OCI-M2 (cell line): ENCODE data around the gene TMEM225B.
"Not testable (repeated sequence)": the region's sequence is repeated elsewhere in the genome, so short reads cannot be mapped to it uniquely, and the experiment has no call there.

Source experiments
- DNase-seq: peaks from one replicate; lab custom pipeline; 2025; ENCODE audit not compliant: unreplicated experiment; lab: John Stamatoyannopoulos, UW

The TMEM225B gene

DNA sequence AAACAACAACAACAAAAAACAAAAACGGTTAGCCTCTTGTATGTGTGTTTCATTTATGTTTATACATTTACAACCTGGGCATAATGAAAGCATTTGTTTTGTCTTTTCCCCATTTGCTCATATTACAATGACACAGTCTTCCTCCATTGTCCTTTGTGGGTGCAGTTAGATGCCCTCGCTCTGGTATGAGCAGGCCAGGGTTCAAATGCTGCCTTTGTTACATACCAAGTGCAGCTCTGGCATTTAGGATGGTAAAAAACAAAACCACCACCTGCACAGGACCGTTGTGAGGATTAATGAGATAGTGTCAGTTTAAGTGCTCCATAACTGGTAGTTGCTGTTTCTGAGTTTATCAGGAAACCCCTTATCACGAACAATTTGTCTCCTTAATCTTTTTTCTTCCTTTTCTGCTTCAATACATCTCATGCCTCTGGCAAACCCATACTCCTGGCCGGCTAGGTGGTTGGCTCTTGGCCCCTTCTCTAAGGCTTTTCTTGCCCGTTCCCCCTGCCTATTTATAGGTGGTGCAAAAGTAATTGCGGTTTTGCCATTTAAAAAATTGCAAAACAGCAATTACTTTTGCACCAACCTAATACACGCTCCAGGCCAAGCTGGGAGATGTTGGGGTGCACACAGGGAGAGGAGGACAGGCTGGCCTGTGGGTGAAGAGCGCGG lies 18.6 kb upstream of the TMEM225B start:
- DNase-seq, result no peak

DNA sequence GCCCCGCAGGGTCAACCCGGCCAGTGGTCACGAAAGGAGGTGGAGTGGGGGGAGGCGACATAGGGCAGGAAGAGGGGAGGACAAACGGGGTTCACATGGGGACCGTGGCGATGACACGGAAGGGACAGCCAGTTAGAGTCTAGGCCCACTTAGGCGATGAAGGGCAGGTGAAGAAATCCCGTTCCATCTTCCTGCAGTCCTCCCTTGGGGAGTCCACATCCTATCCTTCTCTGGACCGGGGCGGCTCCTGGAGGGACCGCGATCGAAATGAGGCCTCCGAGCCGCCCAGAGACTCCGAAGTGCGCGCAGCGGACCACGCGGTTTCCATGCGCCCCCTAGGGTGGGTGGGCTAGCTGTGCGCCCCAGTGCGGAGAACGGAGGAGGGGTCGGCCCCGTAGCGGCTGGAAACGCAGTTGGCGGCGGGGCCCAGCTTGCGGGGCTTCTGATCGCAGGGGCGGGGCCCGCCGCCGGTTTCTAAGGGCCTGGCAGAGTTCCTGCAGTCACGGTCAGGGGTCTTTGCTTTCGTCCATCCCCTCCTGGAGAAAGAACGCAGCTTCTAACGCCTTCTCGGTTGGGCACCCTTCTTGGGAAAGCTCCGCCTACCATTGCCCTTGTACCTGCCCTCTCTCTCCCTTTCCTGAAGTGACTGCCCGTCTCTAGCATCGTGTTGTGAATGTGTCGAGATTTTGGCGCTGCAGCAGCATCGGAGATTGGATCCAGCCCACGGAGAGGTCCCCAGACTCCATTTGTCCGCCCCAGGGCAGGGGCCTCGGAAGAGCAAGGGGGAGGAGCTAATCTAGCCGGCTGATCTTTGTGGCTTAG lies 17.9 kb upstream of the TMEM225B start:
- DNase-seq, result no peak

DNA sequence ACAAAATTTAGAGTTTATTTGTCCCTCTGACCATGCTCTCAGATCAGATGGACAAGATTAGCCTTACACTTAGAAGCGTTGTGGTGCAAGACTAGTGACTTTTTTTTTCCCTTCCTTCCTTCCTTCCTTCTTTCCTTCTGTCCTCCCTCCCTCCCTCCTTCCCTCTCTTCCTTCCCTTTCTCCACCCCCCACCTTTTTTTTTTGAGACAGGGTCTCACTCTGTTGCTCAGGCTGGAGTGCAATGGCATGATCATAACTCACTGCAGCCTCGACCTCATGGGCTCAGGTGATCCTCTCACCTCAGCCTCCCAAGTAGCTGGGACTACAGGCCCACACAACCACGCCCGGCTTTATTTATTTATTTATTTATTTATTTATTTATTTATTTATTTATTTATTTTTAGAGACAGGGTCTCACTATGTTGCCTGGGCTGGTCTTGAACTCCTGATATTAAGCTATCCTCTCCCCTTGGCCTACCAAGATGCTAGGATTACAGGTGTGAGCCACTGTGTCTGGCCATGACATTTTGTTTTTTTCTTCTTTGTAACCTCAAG lies 17.2 kb upstream of the TMEM225B start:
- not testable (repeated sequence) for DNase-seq

DNA sequence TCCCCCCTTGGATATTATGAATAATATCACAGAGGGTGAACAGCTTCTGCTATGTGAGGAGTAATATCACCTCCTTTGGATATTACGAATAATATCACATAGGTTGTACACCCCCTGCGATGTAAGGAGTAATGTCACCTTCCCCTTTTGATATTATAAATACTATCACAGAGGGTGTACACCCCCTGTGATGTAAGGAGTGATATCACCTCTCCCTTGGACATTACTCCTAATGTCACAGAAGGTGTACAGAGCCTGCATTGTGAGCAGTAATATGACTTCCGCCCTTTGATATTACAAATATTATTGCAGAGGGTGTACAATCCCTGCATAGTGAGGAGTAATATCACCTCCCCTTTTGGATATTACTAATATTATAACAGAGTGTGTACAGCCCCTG lies 9.2 kb upstream of the TMEM225B start:
- no peak for DNase-seq

DNA sequence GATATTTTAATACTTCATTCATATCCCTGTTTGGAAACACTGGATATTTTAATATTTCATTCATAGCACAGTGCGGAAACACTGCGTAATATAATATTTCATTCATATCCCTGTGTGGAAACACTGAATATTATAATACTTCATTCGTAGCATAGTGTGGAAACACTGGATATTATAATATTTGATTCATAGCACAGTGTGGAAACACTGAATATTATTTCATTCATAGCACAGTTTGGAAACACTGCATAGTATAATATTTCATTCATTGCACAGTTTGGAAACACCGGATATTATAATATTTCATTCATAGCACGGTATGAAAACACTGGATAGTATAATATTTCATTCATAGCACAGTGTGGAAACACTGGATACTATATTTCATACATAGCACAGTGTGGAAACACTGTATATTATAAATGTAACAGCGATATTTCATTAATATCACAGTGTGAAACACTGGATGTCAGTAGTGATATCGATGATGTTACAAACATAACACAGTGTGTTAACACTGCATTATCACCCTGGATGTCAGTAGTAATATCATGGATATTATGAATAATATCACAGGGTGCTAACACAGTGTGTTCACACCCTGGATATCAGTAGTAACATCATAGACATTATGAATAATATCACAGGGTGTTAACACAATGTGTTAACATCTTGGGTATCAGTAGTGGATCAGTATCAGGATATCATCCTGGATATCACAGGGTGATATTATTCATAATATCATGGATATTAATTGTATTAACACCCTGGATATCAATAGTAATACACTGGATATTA lies 2.9 kb upstream of the TMEM225B start:
- no peak for DNase-seq

DNA sequence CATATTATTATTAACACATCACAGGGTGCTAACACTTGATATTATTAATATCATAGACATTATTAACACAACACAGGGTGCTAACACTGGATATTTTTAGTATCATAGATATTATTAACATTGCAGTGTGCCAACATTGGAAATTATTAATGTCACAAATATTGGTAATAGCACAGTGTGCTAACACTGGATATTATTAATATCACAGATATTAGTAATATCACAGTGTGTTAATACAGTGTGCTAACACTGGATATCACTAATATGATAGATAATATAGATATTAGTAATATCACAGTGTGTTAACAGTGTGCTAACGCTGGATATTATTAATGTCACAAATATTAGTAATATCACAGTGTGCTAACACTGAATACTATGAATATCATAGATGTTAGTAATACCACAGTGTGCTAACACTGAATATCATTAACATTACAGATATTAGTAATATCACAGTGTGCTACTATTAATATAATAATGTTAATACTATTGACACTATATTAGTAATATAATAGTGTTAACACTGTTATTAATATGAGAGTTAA lies 1.6 kb upstream of the TMEM225B start:
- no peak for DNase-seq

DNA sequence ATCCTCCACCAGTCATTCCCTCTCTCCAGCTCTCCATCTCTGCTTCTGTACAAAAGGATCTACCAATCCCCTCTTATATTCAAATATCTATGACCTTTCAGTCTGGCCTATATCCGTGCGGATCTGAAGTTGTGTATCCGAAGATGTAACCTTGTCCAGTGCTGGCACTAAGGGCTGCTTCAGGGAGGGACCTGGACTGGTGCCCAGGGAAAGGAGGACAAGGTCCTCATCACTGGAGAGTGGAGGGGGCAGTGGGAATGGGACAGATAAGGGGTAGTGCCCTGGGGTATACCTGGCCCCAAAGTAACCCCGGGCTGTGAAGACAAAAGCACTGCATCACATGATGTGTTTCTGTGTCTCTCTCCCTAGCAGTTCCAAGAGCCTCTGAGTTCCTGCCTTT lies 1.8 kb downstream of the TMEM225B start:
- no peak for DNase-seq

DNA sequence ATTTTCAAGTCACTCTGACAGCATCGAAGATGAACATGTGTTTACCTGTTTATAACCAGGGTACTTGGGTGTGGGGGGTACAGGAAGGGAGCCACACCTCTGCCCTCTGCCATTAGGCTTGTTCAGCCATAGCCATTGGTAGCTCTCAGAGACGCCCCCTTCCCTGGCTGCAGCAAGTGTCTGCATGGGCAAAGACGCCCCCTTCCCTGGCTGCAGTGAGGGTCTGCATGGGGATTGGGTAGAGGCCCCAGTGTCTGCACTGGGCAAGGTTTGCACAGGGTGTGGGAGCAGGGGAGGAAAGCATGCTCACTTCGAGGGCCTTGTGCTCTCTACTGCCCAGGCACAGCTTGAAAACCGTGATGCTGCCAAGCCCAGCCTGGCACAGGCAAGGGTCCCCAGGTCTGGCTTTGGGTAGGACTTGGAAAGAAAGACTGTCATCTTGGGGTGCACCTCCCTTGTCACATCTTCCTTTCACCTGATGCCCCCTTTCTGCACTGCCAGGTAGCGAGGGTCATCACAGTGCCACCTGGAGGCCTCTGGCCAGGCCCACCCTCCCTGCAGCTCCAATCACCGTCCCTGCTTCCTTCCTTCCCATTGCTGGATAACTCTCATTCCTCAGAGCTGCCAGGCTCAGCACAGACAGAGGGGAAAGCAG lies 3.7 kb downstream of the TMEM225B start:
- no peak for DNase-seq

DNA sequence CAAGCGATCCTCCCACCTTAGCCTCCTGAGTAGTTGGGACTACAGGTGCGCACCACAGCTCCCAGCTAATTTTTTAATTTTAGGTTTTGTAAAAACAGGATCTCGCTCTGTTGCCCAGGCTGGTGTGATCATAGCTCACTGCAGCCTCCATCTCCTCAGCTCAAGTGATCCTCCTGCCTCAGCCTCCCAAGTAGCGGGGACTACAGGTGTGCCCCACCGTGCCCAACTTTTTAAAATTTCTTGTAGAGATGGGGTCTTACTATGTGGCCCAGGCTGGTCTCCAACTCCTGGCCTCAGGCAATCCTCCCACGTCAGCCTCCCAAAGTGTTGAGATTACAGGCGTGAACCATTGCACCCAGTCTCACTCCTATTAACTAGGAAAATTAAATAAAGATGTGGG lies 7.5 kb downstream of the TMEM225B start:
- no peak for DNase-seq

DNA sequence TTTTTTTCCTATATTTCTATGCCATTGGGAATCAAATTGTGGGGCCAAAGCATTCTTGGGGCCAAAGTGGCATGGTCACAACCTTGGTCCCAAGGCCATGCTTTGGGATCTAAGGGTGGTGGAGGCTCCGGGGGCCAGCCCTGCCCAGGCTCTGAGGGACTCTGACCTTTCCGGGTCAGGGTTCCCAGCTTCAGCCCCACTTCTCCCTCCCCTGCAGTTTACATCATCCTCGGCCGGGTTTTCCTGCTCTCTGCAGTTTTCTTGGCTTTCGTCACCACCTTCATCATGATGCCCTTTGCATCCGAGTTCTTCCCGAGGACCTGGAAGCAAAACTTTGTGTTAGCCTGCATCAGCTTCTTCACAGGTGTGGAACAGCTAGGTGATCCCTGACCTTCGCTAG lies 8.5 kb downstream of the TMEM225B start:
- DNase-seq, result no peak

DNA sequence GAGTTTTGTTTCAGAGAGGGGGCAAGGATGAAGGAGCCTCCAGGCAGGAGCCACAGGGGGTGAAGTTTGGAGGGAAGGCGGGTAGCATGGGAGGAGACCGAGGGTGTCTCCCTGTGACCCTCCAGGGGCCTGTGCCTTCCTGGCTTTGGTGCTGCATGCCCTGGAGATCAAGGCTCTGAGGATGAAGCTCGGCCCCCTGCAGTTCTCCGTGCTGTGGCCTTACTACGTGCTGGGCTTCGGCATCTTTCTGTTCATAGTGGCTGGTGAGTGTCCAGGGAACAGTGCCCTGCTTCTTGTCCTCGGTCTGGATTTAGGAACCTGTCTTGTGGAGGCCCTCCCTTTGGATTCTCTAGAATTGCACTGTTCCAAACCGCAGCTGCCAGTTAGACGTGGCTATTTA lies 9.5 kb downstream of the TMEM225B start:
- no peak for DNase-seq

DNA sequence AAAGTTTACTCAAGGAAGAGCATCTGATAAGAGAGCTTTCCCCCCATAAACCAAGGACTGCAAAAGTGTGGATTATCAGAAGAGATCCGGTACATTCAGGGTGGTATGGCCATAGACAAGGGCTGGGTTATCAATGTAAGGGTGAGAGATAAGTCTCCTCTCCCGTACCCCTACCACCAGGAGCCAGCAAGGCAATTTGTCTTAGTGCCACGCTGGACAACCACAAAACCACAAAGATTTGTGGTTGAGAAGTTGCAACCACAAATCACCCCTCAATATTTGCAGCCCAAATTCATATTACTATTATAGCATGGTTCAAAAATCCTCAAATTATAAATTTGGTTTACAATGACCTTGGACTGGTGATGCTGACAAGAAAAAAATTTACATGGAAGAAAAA lies 16.4 kb downstream of the TMEM225B start:
- DNase-seq, result no peak

DNA sequence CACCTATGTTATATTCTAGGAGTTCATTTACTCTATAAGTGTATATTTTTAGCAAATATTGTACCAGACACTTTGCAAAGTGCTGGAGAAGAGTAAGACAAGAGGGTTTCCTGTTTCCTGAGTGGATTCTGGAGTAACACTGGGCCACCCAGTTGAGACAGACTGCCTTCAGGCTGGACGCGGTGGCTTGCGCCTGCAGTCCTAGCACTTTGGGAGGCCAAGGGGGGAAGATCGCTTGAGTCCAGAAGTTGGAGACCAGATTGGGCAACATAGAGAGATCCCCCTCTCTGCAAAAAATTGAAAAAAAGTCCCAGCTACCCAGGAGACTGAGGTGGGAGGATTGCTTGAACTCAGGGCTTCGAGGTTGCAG lies 17.9 kb downstream of the TMEM225B start:
- DNase-seq, result no peak

DNA sequence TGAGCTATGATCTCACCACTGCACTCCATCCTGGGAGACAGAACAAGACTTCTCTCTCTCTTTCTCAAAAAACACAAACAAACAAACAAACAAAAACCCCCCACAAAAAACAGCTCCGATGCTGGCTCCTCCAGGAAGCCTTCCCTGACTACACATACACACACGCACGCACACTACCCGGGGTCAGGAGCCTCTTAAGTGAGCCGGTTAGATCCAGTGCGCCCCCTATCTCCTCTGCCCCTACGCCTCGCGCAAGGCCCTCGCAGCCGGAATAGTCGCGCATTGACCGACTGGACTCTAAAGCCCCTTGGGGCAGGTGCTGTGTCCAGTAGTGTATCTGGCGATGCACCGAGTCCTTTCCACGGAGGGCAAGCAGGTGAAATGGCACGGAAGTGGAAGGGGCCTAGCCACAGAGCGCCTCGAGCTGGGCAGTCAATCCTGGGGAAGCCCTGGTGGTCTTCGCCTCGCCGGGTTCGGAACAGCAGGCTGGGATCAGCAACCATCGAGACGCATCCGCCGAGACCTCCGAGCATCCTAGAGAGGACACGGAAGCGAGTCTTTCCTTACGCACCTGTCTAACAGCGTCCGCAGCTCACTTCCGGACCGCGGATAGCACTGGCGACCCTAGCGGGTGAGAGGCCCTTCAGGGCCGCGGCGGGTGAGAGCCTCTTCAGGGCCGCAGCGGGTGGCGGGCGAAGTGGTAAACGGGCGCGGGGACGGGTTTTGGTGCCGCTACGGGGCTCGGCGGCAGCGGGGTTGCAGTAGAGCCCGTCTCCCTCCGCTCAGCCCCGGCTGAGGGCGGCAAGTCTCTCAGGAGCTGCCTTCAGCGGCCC lies 18.5 kb downstream of the TMEM225B start, which contains the start of gene ZSCAN25:
TSS of gene ZSCAN25 (plus strand) at position 588 of the 833 bp plus-strand sequence. CDS start 2,661 bp downstream, outside the sequence.
- peak; percentile 91 for DNase-seq

DNA sequence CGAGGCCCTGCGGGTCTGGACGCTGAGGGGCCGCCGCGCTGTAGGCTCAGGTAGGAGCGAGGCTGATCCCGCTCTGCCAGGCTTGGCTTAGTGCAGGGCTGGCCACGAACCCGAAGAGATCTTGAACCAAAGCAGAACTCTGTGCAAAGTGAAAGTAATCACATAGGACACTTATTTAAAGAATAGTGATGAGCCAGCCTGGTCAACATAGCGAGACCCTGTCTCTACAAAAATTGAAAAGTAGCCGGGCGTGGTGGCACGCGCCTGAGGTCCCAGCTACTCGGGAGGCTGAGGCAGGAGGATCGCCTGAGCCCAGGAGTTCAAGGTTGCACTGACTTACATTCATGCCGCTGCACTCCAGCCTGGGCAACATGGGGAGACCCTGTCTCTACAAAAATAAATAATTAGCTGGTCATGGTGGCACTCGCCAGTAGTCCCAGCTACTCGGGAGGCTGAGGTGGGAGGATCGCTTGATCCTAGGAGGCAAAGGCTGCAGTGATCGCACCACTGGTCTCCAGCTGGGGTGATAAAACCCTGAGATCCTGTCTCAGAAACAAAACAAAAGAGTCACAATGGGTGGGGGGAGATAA lies 19.2 kb downstream of the TMEM225B start:
- DNase-seq, result no peak

DNA sequence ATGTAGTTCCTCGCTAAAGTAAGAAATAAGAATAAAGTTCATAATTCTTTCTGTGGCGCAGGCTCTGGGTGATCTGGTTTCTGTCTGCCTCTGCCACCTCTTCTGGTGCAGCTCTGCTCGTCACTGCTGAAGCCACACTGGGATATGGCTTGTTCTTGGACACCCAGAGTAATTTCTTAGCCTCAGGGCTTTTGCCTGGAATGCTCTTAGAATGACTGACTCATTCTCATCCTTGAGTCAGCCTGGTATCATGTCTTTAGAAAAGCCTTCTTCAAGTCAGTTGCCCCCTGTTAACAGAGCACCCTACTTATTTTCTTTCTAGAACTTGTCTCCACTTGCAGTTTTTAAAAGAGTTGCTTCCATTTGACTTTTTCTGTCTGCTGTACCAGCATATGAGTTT lies 20.7 kb downstream of the TMEM225B start:
- no peak for DNase-seq

DNA sequence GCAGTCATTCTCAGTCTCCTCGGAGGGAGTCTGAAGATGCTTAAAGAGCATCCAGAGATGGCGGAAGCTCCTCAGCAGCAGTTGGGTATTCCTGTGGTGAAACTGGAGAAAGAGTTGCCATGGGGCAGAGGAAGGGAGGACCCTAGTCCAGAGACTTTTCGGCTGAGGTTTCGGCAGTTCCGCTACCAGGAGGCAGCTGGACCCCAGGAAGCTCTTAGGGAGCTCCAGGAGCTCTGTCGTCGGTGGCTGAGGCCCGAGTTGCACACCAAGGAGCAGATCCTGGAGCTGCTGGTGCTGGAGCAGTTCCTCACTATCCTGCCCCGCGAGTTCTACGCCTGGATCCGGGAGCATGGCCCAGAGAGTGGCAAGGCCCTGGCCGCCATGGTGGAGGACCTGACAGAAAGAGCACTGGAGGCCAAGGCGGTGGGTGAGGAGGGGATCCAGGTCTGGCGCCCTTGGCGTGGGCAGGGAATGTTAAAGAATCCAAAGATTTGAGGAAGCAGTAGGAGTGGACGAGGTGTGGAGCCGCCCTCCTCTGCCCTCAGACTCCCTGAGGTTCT lies 21.6 kb downstream of the TMEM225B start:
- no peak for DNase-seq

DNA sequence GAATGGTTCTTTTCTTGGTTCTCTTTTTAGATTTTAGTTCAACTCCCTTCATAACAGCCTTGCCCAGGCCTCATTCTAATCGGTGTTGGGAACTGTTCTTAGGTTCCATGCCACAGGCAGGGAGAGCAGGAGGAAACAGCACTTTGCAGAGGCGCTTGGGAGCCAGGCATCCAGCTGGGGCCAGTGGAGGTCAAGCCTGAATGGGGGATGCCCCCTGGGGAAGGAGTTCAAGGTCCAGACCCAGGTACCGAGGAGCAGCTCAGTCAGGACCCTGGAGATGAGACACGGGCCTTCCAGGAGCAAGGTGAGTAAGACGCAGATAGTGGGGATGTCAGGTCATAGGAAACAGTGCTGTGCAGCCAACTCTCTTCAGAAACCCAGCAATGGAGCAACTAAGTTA lies 23.2 kb downstream of the TMEM225B start:
- no peak for DNase-seq

DNA sequence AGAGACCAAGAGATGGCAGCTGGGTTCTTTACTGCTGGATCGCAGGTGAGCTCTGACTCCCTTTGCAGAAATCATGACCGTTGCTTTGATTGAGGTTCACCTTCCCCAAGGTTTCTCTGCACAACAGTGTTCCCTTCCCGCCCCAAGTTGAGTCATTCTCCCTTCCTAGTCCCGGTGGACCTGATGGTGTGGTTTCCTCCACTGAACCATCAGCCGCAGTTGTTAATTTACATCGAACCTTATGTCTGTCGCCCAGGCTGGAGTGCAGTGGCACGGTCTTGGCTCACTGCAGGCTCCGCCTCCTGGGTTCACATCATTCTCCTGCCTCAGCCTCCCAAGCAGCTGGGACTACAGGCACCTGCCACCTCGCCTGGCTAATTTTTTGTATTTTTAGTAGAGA lies 24.5 kb downstream of the TMEM225B start:
- DNase-seq, result no peak
